Natural killer cell treated with Interleukin-12 subunit alpha and Interleukin-12 subunit beta and Interleukin-15 and Interleukin-18, amount 100 ng/mL, for 72 hours (primary cell): ENCODE measurements around the gene PRKG1. TPM values are rescaled to one million over a fixed set of nuclear protein-coding genes. Genes with fewer than 3 reads are reported as not detected.

Experiments
- ATAC-seq, 2 donors: fragments of 150-1000 bp; cut with Tn5 transposase in 1 of 2; sonication (Bioruptor Pico), chemical (Tn5 transposase) in 1 of 2; 2 replicates each; pipeline ENCODE4 v1.10.0; 2021
- DNase-seq: peaks from one replicate; pipeline ENCODE4 v3.0.0; 2022; ENCODE audit warnings: low spot score
- H3K27ac Mint-ChIP-seq, 2 donors: 1 replicate in 1 of 2; 2 replicates in 1 of 2; pipeline ENCODE4 v1.8.0; 2022; ENCODE audit warnings: mixed read lengths in 2 of 2, mild to moderate bottlenecking in 1 of 2, moderate library complexity in 1 of 2
- H3K27me3 Mint-ChIP-seq, 2 donors: 1 replicate in 1 of 2; 2 replicates in 1 of 2; pipeline ENCODE4 v1.8.0; 2022; ENCODE audit warnings: mixed read lengths in 2 of 2
- H3K36me3 Mint-ChIP-seq: one replicate; pipeline ENCODE4 v1.8.0; 2022; ENCODE audit warnings: mixed read lengths
- H3K4me1 Mint-ChIP-seq, 2 donors: 1 replicate in 1 of 2; 2 replicates in 1 of 2; pipeline ENCODE4 v1.8.0; 2022; ENCODE audit warnings: low read depth in 2 of 2, mixed read lengths in 2 of 2, mild to moderate bottlenecking in 1 of 2
- H3K4me3 Mint-ChIP-seq: one replicate; pipeline ENCODE4 v1.8.0; 2022; ENCODE audit warnings: mixed read lengths
- H3K9me3 Mint-ChIP-seq: 2 replicates; pipeline ENCODE4 v1.8.0; 2022; ENCODE audit warnings: mixed read lengths
- total RNA-seq, 2 donors: library from RNA; stranded (reverse); gene quantifications; one replicate each; pipeline ENCODE4 v1.2.3, GENCODE V29; 2022

Gene PRKG1
- total RNA-seq, 2 donors from 2014 or later = 0.10 TPM; not detected in 1

GRCh38 chr10:51918440-51918839 is 844.2 kb downstream of the PRKG1 start:
- Mint-ChIP-seq H3K9me3 (no peaks in the 10 kb centered on the region), H3K36me3 (no peaks in the 10 kb centered on the region), H3K27ac (no peak overlapping the region), H3K27me3 (no peaks in the 10 kb centered on the region), H3K4me1 (no peaks in the 10 kb centered on the region), H3K4me3 (no peak overlapping the region)
- DNase-seq = no peak
- ATAC-seq = no peak

GRCh38 chr10:51918884-51919325 is 844.6 kb downstream of the PRKG1 start:
- no peak for DNase-seq
- Mint-ChIP-seq H3K36me3 (no peaks in the 10 kb centered on the region), H3K27ac (no peak overlapping the region), H3K27me3 (no peaks in the 10 kb centered on the region), H3K4me1 (no peaks in the 10 kb centered on the region), H3K4me3 (no peak overlapping the region), H3K9me3 (no peaks in the 10 kb centered on the region)
- ATAC-seq = no peak

- ATAC-seq (no peak), DNase-seq (no peak)
- no peaks in the 10 kb centered on the region for H3K36me3 Mint-ChIP-seq
- H3K27ac Mint-ChIP-seq = no peak overlapping the region
- H3K9me3 Mint-ChIP-seq = peaks cover 8% of the 10 kb centered on the region
- no peak overlapping the region for H3K4me3 Mint-ChIP-seq
- H3K4me1 Mint-ChIP-seq = no peaks in the 10 kb centered on the region
- H3K27me3 Mint-ChIP-seq = no peaks in the 10 kb centered on the region
Measured at GRCh38 chr10:51920672-51921071, 846.4 kb downstream of the PRKG1 start.

GRCh38 chr10:51924359-51924758 is 850.1 kb downstream of the PRKG1 start:
- H3K4me1 Mint-ChIP-seq = no peaks in the 10 kb centered on the region
- H3K9me3 Mint-ChIP-seq = peaks cover 8% of the 10 kb centered on the region
- H3K27ac Mint-ChIP-seq = no peak overlapping the region
- ATAC-seq (no peak), DNase-seq (no peak)
- H3K27me3 Mint-ChIP-seq = no peaks in the 10 kb centered on the region
- H3K36me3 Mint-ChIP-seq = no peaks in the 10 kb centered on the region
- no peak overlapping the region for H3K4me3 Mint-ChIP-seq

- no peak overlapping the region for H3K4me3 Mint-ChIP-seq
- ATAC-seq (no peak), DNase-seq (no peak)
- no peaks in the 10 kb centered on the region for H3K36me3 Mint-ChIP-seq
- H3K27ac Mint-ChIP-seq = no peak overlapping the region
- H3K27me3 Mint-ChIP-seq = no peaks in the 10 kb centered on the region
- no peaks in the 10 kb centered on the region for H3K4me1 Mint-ChIP-seq
- H3K9me3 Mint-ChIP-seq = peaks cover 8% of the 10 kb centered on the region
Measured at GRCh38 chr10:51926337-51926736, 852.0 kb downstream of the PRKG1 start.

GRCh38 chr10:51928162-51928561 is 853.9 kb downstream of the PRKG1 start:
- no peak for DNase-seq
- H3K27me3 Mint-ChIP-seq = no peaks in the 10 kb centered on the region
- no peak overlapping the region for H3K27ac Mint-ChIP-seq
- no peaks in the 10 kb centered on the region for H3K36me3 Mint-ChIP-seq
- no peak for ATAC-seq
- H3K9me3 Mint-ChIP-seq = peaks cover 8% of the 10 kb centered on the region
- H3K4me3 Mint-ChIP-seq = no peak overlapping the region
- H3K4me1 Mint-ChIP-seq = no peaks in the 10 kb centered on the region

GRCh38 chr10:51932530-51932929 is 858.2 kb downstream of the PRKG1 start:
- ATAC-seq (no peak), DNase-seq (no peak)
- no peaks in the 10 kb centered on the region for H3K4me1 Mint-ChIP-seq
- H3K4me3 Mint-ChIP-seq = no peak overlapping the region
- H3K36me3 Mint-ChIP-seq = no peaks in the 10 kb centered on the region
- peaks cover 0 to 3% of the 10 kb centered on the region in 2 donors for H3K27me3 Mint-ChIP-seq
- no peaks in the 10 kb centered on the region for H3K9me3 Mint-ChIP-seq
- H3K27ac Mint-ChIP-seq = no peak overlapping the region

- DNase-seq = no peak
- Mint-ChIP-seq H3K27ac (no peak overlapping the region), H3K36me3 (no peaks in the 10 kb centered on the region), H3K4me3 (no peak overlapping the region), H3K4me1 (no peaks in the 10 kb centered on the region), H3K9me3 (no peaks in the 10 kb centered on the region), H3K27me3 (peaks cover 0 to 3% of the 10 kb centered on the region in 2 donors)
- ATAC-seq = no peak
Measured at GRCh38 chr10:51934373-51934772, 860.1 kb downstream of the PRKG1 start.

- Mint-ChIP-seq H3K27me3 (peaks cover 0 to 3% of the 10 kb centered on the region in 2 donors), H3K9me3 (peaks cover 1% of the 10 kb centered on the region), H3K27ac (no peak overlapping the region), H3K4me3 (no peak overlapping the region), H3K36me3 (no peaks in the 10 kb centered on the region), H3K4me1 (no peaks in the 10 kb centered on the region)
- ATAC-seq (no peak), DNase-seq (no peak)
Measured at GRCh38 chr10:51935341-51935740, 861.1 kb downstream of the PRKG1 start.

GRCh38 chr10:51937308-51938140 is 863.2 kb downstream of the PRKG1 start:
- H3K4me3 Mint-ChIP-seq = no peak overlapping the region

GRCh38 chr10:51950371-51950995 is 876.2 kb downstream of the PRKG1 start:
- Mint-ChIP-seq H3K4me3 (no peak overlapping the region), H3K27ac (no peak overlapping the region), H3K9me3 (peaks cover 5% of the 10 kb centered on the region), H3K27me3 (peaks cover 0 to 3% of the 10 kb centered on the region in 2 donors), H3K4me1 (no peaks in the 10 kb centered on the region), H3K36me3 (no peaks in the 10 kb centered on the region)
- ATAC-seq (no peak), DNase-seq (no peak)

More at GRCh38 chr10:51937308-51938140, 863.2 kb downstream of the PRKG1 start:
- no peaks in the 10 kb centered on the region for H3K4me1 Mint-ChIP-seq
- peaks cover 0 to 3% of the 10 kb centered on the region in 2 donors for H3K27me3 Mint-ChIP-seq
- DNase-seq = no peak
- ATAC-seq = no peak
- peaks cover 6% of the 10 kb centered on the region for H3K9me3 Mint-ChIP-seq
- H3K27ac Mint-ChIP-seq = no peak overlapping the region
- no peaks in the 10 kb centered on the region for H3K36me3 Mint-ChIP-seq

GRCh38 chr10:51950996-51951555 is 876.8 kb downstream of the PRKG1 start:
- no peak overlapping the region for H3K27ac Mint-ChIP-seq
- no peak for DNase-seq
- no peaks in the 10 kb centered on the region for H3K36me3 Mint-ChIP-seq
- no peak for ATAC-seq
- H3K4me3 Mint-ChIP-seq = no peak overlapping the region
- peaks cover 0 to 2% of the 10 kb centered on the region in 2 donors for H3K27me3 Mint-ChIP-seq
- peaks cover 1% of the 10 kb centered on the region for H3K9me3 Mint-ChIP-seq
- no peaks in the 10 kb centered on the region for H3K4me1 Mint-ChIP-seq

- no peaks in the 10 kb centered on the region for H3K4me1 Mint-ChIP-seq
- ATAC-seq (no peak), DNase-seq (no peak)
- H3K27me3 Mint-ChIP-seq = no peaks in the 10 kb centered on the region
- no peak overlapping the region for H3K4me3 Mint-ChIP-seq
- H3K27ac Mint-ChIP-seq = no peak overlapping the region
- H3K9me3 Mint-ChIP-seq = no peaks in the 10 kb centered on the region
- H3K36me3 Mint-ChIP-seq = no peaks in the 10 kb centered on the region
Measured at GRCh38 chr10:51951601-51952000, 877.3 kb downstream of the PRKG1 start.

- Mint-ChIP-seq H3K9me3 (no peaks in the 10 kb centered on the region), H3K27me3 (peaks cover 0 to under 1% of the 10 kb centered on the region in 2 donors), H3K4me3 (no peak overlapping the region), H3K27ac (no peak overlapping the region), H3K36me3 (no peaks in the 10 kb centered on the region), H3K4me1 (no peaks in the 10 kb centered on the region)
- no peak for ATAC-seq
- DNase-seq = no peak
Measured at GRCh38 chr10:51952056-51952455, 877.8 kb downstream of the PRKG1 start.
